ENCODE results near the gene ZSCAN5B.
A peak's percentile ranks its signal among the peaks of the same experiment; 100 is the strongest.
"Not testable (repeated sequence)": the region's sequence is repeated elsewhere in the genome, so short reads cannot be mapped to it uniquely, and the experiment has no call there.

ZSCAN5B gene

DNA sequence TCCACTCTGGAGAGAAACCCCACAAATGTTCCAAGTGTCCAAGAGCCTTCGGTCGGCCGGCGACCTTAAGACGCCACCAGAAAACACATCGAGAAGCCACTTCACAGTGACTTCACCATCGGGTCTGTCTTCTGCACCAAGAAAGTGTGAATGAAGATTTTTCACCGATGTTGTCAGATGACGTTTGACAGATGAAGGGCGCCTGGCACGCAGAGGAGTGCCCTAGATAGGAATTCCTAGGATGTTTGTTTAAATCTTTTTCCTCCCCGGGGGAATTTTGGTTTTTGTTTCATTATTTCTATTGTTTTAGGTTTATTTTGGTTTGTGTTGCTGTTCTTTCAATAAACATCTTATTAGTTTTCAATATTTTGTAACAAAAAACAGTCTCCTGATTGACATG, 11.5 kb upstream of the ZSCAN5B start:
- H3K9ac ChIP-seq = no peak overlapping the region
- no peaks in the 10 kb centered on the region for H3K27me3 ChIP-seq
- H3K4me1 ChIP-seq = no peaks in the 10 kb centered on the region
- no peak overlapping the region for H3K27ac ChIP-seq
- no peak overlapping the region for H3K4me3 ChIP-seq
- H3K36me3 ChIP-seq = no peaks in the 10 kb centered on the region
- no peaks in the 10 kb centered on the region for H4K20me1 ChIP-seq
- TF ChIP-seq Cebpa-rat (IDR thresholded peaks at IDR 0.05) = no peak
- no peaks in the 10 kb centered on the region for H3K9me3 ChIP-seq
- H3K4me2 ChIP-seq = no peak overlapping the region

DNA sequence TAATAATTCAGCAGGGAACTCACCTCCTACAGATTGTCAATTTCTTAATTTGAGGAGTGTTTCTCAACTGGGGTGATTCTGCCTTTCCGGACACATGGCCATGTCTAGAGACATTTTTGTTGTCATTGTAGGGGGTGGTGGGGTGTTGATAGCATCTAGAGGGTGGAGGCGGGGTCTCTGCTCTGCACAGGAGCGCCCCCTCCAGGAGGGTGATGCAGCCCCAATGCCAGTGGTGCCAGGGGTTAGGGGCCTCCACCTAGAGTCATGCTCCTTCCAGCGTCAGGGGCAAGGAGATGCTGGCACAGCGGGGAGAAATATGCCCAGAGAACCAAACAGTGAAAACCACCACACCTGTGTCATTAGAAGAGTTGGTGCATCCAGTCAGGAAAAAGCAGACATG, 10.0 kb upstream of the ZSCAN5B start:
- not testable (repeated sequence) for H3K36me3 ChIP-seq, H3K4me3 ChIP-seq, H4K20me1 ChIP-seq, H3K9ac ChIP-seq, H3K27me3 ChIP-seq, H3K4me1 ChIP-seq, H3K27ac ChIP-seq, H3K9me3 ChIP-seq, H3K4me2 ChIP-seq

DNA sequence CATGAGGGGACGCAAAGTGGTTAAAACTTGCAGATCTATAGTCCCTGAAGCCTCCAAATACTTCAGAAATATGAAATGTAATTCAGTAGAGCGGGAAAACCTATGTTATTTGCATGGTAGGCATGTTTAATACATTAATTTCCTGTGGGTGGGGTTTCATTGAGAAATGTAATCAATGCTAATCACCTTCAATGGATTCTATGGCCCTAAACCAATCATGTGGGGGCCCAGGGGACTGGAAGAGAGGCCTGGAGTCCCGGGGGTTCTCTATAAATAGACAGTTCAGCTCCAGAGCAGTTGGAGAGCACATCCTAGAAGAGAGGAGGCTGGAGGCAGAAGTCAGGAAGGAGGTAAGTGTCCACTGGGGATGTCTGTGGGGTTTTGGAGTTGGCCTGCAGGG, 4.4 kb upstream of the ZSCAN5B start, which contains the start of gene ZSCAN5C:
TSS of gene ZSCAN5C (plus strand) at position 301 of the 400 bp plus-strand sequence. CDS start 3,641 bp downstream, outside the sequence.
- no peaks in the 10 kb centered on the region for H3K4me1 ChIP-seq
- no peak within 1 kb of the TSS for H3K9ac ChIP-seq
- H3K9me3 ChIP-seq = no peaks in the 10 kb centered on the region
- no peaks in the 10 kb centered on the region for H3K27me3 ChIP-seq
- H3K27ac ChIP-seq = no peak within 1 kb of the TSS
- TF ChIP-seq Cebpa-rat (IDR thresholded peaks at IDR 0.05) = no peak
- no peaks in the 10 kb centered on the region for H4K20me1 ChIP-seq
- H3K4me3 ChIP-seq = no peak within 1 kb of the TSS
- H3K36me3 ChIP-seq = no peaks in the 10 kb centered on the region
- no peak within 1 kb of the TSS for H3K4me2 ChIP-seq

DNA sequence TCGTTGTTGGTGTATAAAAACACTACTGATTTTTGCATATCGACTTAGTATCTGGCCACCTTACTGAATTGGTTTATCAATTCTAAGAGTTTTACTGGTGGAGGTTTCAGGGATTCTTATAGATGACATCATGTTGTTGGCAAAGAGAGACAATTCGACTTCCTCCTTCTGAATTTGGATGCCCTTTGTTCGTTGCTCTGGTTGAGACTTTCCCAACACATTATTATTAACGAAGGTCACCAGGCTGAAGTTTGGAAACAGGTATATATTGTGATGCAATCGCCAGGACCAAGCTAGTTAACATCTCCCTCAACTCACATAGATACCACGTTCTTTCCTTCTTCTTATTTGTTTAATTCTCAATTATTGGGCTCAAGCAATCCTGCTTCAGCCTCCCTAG, 2.1 kb upstream of the ZSCAN5B start:
- no peaks in the 10 kb centered on the region for H3K27me3 ChIP-seq
- no peak for TF ChIP-seq Cebpa-rat (IDR thresholded peaks at IDR 0.05)
- H3K4me2 ChIP-seq = no peak overlapping the region
- H3K4me1 ChIP-seq = no peaks in the 10 kb centered on the region
- no peaks in the 10 kb centered on the region for H3K36me3 ChIP-seq
- no peak overlapping the region for H3K27ac ChIP-seq
- no peak overlapping the region for H3K9ac ChIP-seq
- no peaks in the 10 kb centered on the region for H4K20me1 ChIP-seq
- no peak overlapping the region for H3K4me3 ChIP-seq
- no peaks in the 10 kb centered on the region for H3K9me3 ChIP-seq

DNA sequence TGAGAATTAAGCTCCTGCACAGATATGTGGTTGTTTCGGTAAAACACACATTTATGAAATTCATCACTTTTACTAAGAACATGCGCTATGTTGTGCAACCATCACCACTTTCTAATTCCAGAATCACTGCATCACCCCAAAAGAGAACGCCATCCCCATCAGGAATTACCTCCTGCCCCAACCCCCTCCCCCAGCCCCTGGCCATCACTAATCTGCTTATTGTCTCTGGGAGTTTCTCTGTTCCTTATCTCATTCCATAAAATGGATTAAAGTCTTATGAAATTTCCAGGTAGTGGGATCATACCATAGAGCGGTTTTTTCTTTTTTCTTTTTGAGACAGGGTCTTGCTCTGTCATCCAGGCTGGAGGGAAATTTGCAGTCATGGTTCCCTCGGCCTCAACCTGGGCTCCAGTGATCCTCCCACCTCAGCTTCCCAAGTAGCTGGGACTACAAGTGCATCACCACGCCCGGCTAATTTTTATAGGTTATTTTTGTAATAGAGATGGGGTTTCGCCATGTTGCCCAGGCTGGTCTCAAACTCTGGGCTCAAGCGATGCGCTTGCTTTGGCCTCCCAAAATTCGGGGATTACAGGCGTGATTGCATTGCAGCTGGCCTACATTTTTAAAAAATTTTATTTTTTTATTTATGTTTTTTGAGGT, 3.5 kb downstream of the ZSCAN5B start:
- H3K27ac ChIP-seq = no peak overlapping the region
- H3K27me3 ChIP-seq = no peaks in the 10 kb centered on the region

DNA sequence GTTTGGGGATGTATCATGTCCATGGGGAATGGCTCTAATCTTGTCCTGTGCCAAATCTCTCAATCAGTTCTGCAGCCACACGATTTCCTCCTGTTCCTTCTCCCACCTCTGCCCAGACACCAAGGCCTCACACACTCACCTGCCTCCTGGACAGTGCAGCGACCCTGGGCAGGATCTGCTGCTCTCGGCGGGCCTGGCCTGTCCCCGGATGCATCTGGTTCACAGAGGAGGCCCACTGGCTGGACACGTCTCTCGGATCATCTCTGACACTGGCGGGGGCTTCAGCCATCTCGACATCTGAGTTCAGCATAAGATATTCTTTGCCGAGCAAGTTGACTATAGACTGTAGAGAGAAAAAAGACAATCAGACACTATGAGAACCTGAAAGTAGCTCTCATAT, 5.9 kb downstream of the ZSCAN5B start:
- Histone ChIP-seq H3K4me2 (no peak overlapping the region), H3K27ac (no peak overlapping the region), H3K9ac (no peak overlapping the region), H3K4me1 (no peaks in the 10 kb centered on the region), H3K4me3 (no peak overlapping the region), H3K9me3 (no peaks in the 10 kb centered on the region), H3K36me3 (no peaks in the 10 kb centered on the region), H3K27me3 (no peaks in the 10 kb centered on the region), H4K20me1 (no peaks in the 10 kb centered on the region)
- no peak for TF ChIP-seq Cebpa-rat (IDR thresholded peaks at IDR 0.05)

More for the DNA sequence above, 3.5 kb downstream of the ZSCAN5B start:
- no peak for TF ChIP-seq Cebpa-rat (IDR thresholded peaks at IDR 0.05)
- no peaks in the 10 kb centered on the region for H3K36me3 ChIP-seq
- H3K9ac ChIP-seq = no peak overlapping the region
- H3K9me3 ChIP-seq = no peaks in the 10 kb centered on the region
- no peak overlapping the region for H3K4me2 ChIP-seq
- H4K20me1 ChIP-seq = no peaks in the 10 kb centered on the region
- H3K4me1 ChIP-seq = no peaks in the 10 kb centered on the region
- no peak overlapping the region for H3K4me3 ChIP-seq

DNA sequence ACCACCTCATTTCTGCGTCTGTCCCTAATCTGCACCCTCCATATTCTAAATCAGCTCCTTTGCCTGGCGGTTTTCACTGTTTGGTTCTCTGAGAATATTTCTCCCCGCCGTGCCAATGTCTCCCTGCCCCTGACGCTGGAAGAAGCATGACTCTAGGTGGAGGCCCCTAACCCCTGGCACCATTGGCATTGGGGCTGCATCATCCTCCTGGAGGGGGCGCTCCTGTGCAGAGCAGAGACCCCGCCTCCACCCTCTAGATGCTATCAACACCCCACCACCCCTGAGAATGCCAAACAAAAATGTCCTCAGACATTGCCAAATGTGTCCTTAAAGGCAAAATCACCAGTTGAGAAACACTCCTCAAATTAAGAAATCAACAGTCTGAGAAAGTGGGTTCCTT, 6.5 kb downstream of the ZSCAN5B start:
- peaks cover under 1% of the 10 kb centered on the region for H3K4me1 ChIP-seq
- no peaks in the 10 kb centered on the region for H3K27me3 ChIP-seq
- TF ChIP-seq Cebpa-rat (IDR thresholded peaks at IDR 0.05) = no peak
- H3K9ac ChIP-seq = no peak overlapping the region
- H3K27ac ChIP-seq = no peak overlapping the region
- H3K36me3 ChIP-seq = no peaks in the 10 kb centered on the region
- no peak overlapping the region for H3K4me3 ChIP-seq
- H4K20me1 ChIP-seq = no peaks in the 10 kb centered on the region
- H3K9me3 ChIP-seq = no peaks in the 10 kb centered on the region
- H3K4me2 ChIP-seq = no peak overlapping the region

DNA sequence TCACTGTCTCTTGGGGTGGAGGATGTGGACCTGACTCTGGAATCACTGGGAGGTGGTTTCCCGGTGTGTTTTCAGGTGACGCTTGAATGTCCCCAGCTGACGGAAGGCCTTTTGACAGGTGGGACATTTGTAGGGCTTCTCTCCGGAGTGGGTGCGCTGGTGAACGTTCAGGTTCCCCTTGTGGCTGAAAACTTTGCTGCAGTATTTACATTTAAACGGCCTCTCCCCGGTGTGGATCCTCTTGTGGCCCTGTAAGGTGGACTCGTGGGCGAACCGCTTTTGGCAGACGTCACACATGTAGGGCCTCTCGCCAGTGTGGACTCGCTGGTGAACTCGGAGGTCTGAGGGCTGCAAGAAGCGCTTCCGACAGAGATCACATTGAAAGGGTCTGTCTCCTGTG, 7.8 kb downstream of the ZSCAN5B start:
- H3K27ac ChIP-seq = no peak overlapping the region
- H4K20me1 ChIP-seq = no peaks in the 10 kb centered on the region
- no peak overlapping the region for H3K4me3 ChIP-seq
- H3K9me3 ChIP-seq = no peaks in the 10 kb centered on the region
- H3K36me3 ChIP-seq = no peaks in the 10 kb centered on the region
- no peak for TF ChIP-seq Cebpa-rat (IDR thresholded peaks at IDR 0.05)
- no peaks in the 10 kb centered on the region for H3K27me3 ChIP-seq
- H3K4me2 ChIP-seq = no peak overlapping the region
- H3K4me1 ChIP-seq = peaks cover 7% of the 10 kb centered on the region
- H3K9ac ChIP-seq = no peak overlapping the region

DNA sequence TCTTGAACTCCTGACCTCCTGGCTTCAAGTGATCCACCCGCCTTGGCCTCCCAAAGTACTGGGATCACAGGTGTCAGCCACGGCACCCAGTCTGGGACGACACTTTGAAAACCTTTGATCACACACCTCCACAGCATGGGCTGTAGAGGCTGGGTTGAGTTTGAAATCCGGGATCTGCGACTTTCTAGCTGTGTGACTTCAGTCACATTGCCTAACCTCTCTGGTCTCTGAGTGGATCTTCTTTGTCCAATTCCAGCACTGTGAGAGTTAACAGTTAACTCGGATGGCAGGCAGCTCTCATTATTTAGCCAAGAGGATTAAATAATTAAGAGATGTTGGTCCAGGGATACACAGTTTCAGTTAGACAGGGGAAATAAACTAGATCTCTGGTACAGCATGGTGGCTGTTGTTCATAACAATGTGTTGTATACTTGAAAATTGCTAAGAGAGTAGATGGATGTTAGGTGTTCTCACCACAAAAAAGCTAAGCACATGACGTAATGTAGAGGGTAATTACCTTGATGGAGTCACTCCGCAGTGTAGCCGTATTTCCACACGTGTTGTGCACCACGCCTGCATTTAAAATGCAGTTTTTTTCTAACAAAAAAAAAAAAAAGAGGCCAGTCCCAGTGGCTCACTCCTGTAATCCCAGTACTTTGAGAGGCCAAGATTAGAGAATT, 19.9 kb downstream of the ZSCAN5B start:
- H3K9me3 ChIP-seq = no peaks in the 10 kb centered on the region
- no peak for TF ChIP-seq Cebpa-rat (IDR thresholded peaks at IDR 0.05)
- no peaks in the 10 kb centered on the region for H3K27me3 ChIP-seq
- H3K4me3 ChIP-seq = no peak overlapping the region
- H4K20me1 ChIP-seq = no peaks in the 10 kb centered on the region
- H3K9ac ChIP-seq = no peak overlapping the region
- H3K27ac ChIP-seq = no peak overlapping the region
- peaks cover 28% of the 10 kb centered on the region for H3K4me1 ChIP-seq
- no peaks in the 10 kb centered on the region for H3K36me3 ChIP-seq
- no peak overlapping the region for H3K4me2 ChIP-seq

DNA sequence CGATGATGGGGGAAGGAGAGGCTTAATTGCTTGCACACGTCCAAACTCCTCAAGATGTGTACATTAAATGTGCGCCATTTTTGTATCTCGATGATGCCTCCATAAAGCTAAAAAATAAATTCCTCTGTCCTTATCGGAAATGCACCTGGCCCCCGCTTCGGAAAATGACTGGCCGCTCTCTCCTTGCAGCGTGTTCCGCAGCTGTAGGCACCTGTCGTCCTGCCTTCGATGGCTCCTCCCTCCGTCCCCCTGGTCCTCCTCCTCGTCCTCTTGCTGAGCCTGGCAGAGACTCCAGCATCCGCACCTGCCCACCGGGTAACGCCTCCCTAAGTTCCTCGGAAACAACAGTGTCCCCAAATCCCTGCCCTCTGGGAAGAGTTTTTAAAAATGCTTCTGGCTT, 20.7 kb downstream of the ZSCAN5B start:
- H3K9ac ChIP-seq = no peak overlapping the region
- H4K20me1 ChIP-seq = no peaks in the 10 kb centered on the region
- H3K27me3 ChIP-seq = no peaks in the 10 kb centered on the region
- H3K36me3 ChIP-seq = no peaks in the 10 kb centered on the region
- TF ChIP-seq Cebpa-rat (IDR thresholded peaks at IDR 0.05) = no peak
- peak overlapping the region; percentile 24; the same call in 1 of the 2 replicates for H3K27ac ChIP-seq
- H3K4me1 ChIP-seq = peaks cover 31% of the 10 kb centered on the region
- peak overlapping the region; percentile 37 for H3K4me2 ChIP-seq
- H3K9me3 ChIP-seq = no peaks in the 10 kb centered on the region
- no peak overlapping the region for H3K4me3 ChIP-seq

DNA sequence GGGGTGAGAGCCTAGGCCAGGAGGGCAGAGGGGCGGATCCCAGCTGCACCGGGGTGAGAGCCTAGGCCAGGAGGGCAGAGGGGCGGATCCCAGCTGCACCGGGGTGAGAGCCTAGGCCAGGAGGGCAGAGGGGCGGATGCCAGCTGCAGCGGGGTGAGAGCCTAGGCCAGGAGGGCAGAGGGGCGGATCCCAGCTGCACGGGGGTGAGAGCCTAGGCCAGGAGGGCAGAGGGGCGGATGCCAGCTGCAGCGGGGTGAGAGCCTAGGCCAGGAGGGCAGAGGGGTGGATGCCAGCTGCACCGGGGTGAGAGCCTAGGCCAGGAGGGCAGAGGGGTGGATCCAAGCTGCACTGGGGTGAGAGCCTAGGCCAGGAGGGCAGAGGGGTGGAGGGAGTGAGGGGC, 21.3 kb downstream of the ZSCAN5B start:
- H4K20me1 ChIP-seq, H3K9ac ChIP-seq, H3K27me3 ChIP-seq, H3K4me3 ChIP-seq, H3K9me3 ChIP-seq, H3K36me3 ChIP-seq: not testable (repeated sequence)
- Histone ChIP-seq H3K4me2 (peak overlapping the region; percentile 37), H3K4me1 (peaks cover 34% of the 10 kb centered on the region), H3K27ac (peak overlapping the region; percentile 24; the same call in 1 of the 2 replicates)

DNA sequence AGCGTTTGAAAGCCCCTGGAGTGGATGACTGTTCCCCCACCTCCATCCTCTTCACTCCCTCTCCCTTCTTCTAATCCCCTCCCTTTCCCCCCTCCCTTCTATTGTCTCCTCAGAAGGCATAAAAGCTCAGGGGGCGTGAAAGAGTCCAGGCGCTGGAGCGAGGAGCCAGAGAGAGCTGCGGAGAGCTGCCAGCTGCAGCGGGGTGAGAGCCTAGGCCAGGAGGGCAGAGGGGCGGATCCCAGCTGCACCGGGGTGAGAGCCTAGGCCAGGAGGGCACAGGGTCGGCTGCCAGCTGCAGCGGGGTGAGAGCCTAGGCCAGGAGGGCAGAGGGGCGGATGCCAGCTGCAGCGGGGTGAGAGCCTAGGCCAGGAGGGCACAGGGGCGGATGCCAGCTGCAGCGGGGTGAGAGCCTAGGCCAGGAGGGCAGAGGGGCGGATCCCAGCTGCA, 21.7 kb downstream of the ZSCAN5B start, which contains the start of gene GALP:
TSS of gene GALP (plus strand) at position 148 of the 447 bp plus-strand sequence. CDS start 1,101 bp downstream, outside the sequence.
- peak within 1 kb of the TSS; percentile 72 for H3K4me2 ChIP-seq
- not testable (repeated sequence) for H3K27me3 ChIP-seq, H3K36me3 ChIP-seq, H3K9me3 ChIP-seq, H3K9ac ChIP-seq, H4K20me1 ChIP-seq, H3K4me3 ChIP-seq
- H3K4me1 ChIP-seq = peaks cover 34% of the 10 kb centered on the region
- peak within 1 kb of the TSS; percentile 26; the same call in 1 of the 2 replicates for H3K27ac ChIP-seq

Measured in BLaER1 (cell line).